GM19328 (cell line): ENCODE data around the gene GFPT2.

ENCODE experiments used
- ATAC-seq: cut with Tn5 transposase; IDR thresholded peaks from one replicate; pipeline ENCODE4 v1.9.1; 2021; ENCODE audit warnings: mild to moderate bottlenecking, moderate library complexity; ENCODE audit not compliant: unreplicated experiment

GFPT2 gene

DNA sequence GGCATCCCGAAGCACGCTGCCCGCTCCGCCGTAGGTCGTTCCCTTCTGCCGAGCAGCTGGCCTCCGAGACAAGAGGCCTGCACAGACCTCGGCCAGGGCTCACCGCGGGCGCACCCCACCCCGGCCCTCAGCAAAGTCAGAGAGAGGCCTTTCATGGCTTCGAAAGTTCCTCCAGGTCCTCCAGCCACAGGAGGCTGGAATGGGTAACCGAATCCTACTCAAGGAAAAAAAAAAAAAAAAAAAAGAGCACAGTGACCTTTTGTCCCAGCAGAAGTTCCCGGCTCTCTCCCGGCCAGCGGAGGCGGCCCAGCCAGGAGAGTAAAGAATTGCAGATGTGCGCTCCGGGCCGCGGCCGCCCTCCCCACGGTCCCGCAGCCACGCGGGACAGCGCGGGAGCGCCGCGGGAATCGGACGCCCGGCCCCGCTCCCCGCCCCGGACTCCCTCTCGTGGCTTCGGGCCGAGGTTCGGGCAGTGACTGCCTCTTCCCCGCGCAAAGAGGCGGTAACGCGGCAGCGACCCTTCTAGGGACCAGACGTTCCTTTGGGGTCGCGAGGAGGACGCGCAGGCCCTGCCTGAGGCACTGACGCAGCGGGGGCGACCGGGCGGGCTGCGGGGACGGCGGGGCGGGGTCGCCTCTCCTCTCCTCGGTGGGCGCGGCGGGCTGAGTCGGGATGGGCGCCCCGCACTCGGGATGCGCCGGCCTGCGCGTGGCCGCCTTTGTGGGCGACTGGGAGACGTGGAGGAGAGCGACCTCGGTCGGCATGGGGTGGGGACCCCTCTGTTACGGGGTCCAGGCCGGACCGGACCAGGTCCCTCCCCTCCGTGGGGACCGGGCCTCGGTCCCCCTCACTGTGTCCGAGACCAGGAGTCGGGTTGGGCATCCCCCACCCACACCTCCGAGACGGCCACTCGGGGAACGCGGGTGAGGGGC, 754 bp downstream of the GFPT2 start:
- ATAC-seq: no peak

GRCh38 chr5:180350711-180351465, 2.2 kb downstream of the GFPT2 start:
- no peak for ATAC-seq

DNA sequence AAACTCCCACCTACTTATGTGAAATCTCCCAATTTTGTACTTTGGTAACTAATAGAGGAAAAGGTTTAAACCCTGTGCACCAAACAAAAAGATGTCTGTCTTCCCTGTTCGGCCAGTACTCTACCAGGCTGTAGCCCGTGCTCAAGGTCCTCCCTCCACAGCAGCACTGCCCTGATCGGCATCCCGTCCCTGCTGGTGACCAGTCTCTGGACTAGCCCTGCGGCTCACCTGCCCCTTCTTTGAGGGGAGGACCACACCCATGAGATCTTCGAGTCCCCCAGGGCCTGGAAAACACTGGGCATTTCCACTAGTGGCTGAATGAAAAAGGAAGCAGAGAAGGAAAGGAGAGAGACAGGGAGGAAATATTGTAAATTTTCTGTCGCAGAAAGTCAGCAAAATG, 2.8 kb downstream of the GFPT2 start:
- ATAC-seq: no peak

DNA sequence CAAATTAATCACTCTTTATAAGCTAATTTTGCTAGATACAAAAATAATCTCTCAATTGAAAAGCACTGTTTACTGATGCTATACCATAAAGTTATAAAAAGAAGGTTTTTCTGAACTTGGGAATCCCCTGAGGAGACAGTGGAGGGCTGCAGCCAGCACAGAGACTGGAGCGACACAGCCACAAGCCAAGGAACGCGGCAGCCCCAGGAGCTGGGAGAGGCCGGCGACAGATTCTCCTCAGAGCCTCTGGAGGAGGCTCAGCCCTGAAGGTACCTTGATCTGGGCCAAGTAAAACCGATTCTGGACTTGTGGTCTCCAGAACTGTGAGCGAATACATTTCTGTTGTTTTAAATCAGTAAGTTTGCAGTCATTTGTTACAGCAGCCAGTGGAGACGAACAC, 3.7 kb downstream of the GFPT2 start:
- no peak for ATAC-seq

- ATAC-seq: no peak
Observed at GRCh38 chr5:180348336-180348735, 4.8 kb downstream of the GFPT2 start.

GRCh38 chr5:180347702-180348101, 5.4 kb downstream of the GFPT2 start:
- ATAC-seq: no peak

DNA sequence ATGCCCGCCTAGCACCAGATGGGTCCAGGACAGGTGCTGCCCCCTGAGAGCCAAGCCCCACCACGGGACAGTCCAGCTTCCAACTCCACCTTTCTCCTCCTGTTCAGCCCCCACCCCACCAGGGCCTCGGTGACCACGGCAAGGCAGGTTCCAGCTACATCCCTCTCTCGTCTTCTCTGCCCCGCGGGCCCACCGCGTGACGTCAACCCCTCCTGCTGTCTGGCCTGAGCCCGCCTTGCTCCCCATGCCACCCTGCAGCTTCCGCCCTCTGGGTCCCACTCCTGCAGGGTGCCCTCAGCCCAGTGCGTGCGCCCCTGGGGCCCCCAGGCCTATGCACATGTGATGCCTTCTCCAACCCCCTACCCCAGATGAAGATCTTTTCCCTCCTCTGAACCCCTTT, 6.8 kb downstream of the GFPT2 start:
- no peak for ATAC-seq

- ATAC-seq: no peak
Observed at GRCh38 chr5:180345781-180346180, 7.4 kb downstream of the GFPT2 start.

- no peak for ATAC-seq
Observed at GRCh38 chr5:180345186-180345585, 8.0 kb downstream of the GFPT2 start.

GRCh38 chr5:180344696-180344999, 8.5 kb downstream of the GFPT2 start:
- ATAC-seq: no peak

DNA sequence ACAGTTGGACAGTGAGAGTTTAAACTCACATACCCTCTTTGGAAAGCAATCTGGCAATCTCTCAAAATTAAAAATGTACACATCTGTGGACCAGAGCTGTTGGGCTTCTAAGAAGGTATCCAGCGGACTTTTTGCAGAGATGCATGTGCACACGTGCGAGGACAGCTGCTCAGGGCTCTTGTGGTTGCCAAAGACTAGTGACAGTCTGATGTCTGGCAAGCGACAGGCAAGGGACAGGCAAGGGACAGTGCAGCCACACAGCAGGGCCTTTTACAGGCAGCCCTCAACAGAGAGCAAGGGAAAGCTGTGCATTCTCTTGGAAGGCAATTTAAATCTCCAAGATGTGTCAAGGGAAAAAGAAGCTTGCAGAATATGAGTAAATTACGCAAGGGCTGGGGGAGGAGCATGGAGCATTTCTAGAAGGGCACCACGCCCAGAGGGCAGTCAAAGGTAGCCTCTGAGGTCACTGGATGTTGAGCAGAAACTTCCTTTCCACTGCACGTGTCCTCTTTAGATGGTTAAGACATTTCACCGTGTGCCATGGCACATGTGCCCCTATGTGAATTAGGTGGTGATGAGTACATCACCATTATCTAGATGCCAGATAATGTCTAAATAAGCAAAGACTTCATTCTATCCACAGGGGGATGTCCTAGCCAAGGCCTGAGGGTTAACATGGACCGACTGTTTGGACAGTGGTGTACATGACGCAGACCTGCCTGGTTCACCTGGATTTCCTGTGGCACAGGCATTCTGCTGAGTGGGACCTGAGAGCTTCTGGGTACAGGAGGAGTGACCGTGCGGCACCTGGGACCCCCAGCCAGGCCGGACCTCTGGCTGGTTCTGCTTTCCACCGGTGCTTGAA, 9.1 kb downstream of the GFPT2 start:
- no peak for ATAC-seq

- no peak for ATAC-seq
Observed at GRCh38 chr5:180343110-180343830, 9.9 kb downstream of the GFPT2 start.

- no peak for ATAC-seq
Observed at GRCh38 chr5:180341595-180341994, 11.5 kb downstream of the GFPT2 start.

- no peak for ATAC-seq
Observed at GRCh38 chr5:180340856-180341255, 12.3 kb downstream of the GFPT2 start.

- no peak for ATAC-seq
Observed at GRCh38 chr5:180339583-180340183, 13.5 kb downstream of the GFPT2 start.

- ATAC-seq: no peak
Observed at GRCh38 chr5:180338001-180338707, 15.0 kb downstream of the GFPT2 start.

GRCh38 chr5:180336234-180337020, 16.7 kb downstream of the GFPT2 start:
- no peak for ATAC-seq

DNA sequence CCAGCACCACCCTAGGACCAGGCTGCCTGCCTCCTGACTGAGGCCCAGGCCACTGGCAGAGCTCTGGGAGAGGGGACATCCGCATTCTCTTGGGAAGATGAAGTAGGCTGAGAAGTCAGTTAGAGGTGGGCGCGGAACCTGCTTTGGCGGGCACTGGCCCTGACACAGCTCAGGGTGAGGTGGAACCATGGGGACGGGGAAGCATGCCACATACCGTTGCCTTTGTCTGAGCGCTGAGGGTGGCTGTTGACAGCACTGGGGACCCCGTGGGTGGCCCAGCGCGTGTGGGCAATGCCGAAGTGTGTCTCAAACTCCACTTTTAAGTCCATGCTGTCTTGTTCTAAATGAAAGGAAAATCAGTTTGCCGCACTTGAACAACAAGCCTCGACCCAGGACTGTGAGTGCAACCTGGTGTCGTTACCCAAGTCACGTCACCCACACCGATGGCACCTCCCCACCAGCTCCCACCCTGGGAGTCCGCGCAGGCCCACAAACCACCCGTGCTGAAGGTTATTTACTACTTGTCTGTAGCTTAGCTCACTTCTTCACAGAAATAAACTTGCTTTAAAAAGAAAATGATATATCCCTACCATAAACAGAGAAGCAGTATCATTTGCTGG, 17.4 kb downstream of the GFPT2 start:
- ATAC-seq: no peak
